Neural cell (in vitro differentiated cells): ENCODE results near the gene TSPAN18.

Experiments
- EP300 ChIP-seq: fragments of 450-650 bp; conservative IDR thresholded peaks from 2 replicates; pipeline ENCODE4 v1.6.1; 2014; ENCODE audit warnings: antibody characterized with exemption, mild to moderate bottlenecking, moderate library complexity; ENCODE audit not compliant: poor library complexity, severe bottlenecking
- EZH2 ChIP-seq: fragments of 200-600, 300-800 bp; shearing (Covaris generic), sonication (generic); IDR thresholded peaks from 2 replicates; pipeline ENCODE4 v1.6.1; 2014; ENCODE audit warnings: antibody characterized with exemption, low read length, borderline replicate concordance, mild to moderate bottlenecking; ENCODE audit not compliant: insufficient read depth, poor library complexity, severe bottlenecking
- MXI1 ChIP-seq: fragments of 450-650 bp; conservative IDR thresholded peaks from 2 replicates; pipeline ENCODE4 v1.6.1; 2014; ENCODE audit warnings: antibody characterized with exemption, mild to moderate bottlenecking; ENCODE audit not compliant: poor library complexity, severe bottlenecking
- POLR2AphosphoS5 ChIP-seq: IDR thresholded peaks from 2 replicates; pipeline ENCODE4 v1.6.1; 2012
- RAD21 ChIP-seq: fragments of 450-650 bp; conservative IDR thresholded peaks from 2 replicates; pipeline ENCODE4 v1.6.1; 2014; ENCODE audit warnings: antibody characterized with exemption, mild to moderate bottlenecking, moderate library complexity
- TAF1 ChIP-seq: IDR thresholded peaks from 2 replicates; pipeline ENCODE4 v1.6.1; 2012; ENCODE audit warnings: low read depth
- TF ChIP-seq, protein P1 (sequence below): fragments of 450-650 bp; IDR thresholded peaks from 2 replicates; pipeline ENCODE4 v1.5.1; 2014; ENCODE audit warnings: antibody characterized with exemption, mild to moderate bottlenecking, moderate library complexity; ENCODE audit not compliant: poor library complexity, severe bottlenecking
- TF ChIP-seq, protein P2 (sequence below): IDR thresholded peaks from 2 replicates; pipeline ENCODE4 v1.6.1; 2012; ENCODE audit warnings: borderline replicate concordance

DNA sequence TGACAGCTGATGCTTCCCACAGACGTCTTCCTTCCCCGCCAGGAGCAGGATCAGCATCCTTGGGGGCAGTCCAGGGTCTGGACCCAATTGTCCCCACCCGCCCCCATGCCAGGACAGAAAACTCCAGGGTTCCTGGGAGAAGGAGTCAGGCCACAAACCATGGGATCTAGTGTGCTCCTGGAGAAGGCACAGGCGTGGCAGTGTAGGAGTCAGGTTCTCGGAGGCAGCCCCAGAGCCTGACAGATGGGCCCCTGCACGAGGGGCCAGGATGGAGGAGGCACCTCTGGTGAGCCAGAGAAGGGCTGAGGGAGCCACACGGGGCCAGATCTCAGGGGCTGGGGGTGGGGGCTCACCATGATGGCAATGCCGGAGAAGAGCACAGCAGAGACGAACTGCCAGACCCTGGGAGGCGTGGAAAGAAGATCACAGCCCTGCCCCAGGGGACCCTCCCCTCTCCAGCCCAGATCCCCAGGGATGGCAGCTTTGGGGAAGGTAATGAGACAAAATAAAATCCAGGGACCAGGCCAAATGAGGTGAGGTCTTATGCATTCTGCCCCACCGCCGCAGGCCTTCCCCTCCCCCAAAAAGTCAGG, 210.3 kb downstream of the TSPAN18 start:
- TF ChIP-seq, protein P1, sequence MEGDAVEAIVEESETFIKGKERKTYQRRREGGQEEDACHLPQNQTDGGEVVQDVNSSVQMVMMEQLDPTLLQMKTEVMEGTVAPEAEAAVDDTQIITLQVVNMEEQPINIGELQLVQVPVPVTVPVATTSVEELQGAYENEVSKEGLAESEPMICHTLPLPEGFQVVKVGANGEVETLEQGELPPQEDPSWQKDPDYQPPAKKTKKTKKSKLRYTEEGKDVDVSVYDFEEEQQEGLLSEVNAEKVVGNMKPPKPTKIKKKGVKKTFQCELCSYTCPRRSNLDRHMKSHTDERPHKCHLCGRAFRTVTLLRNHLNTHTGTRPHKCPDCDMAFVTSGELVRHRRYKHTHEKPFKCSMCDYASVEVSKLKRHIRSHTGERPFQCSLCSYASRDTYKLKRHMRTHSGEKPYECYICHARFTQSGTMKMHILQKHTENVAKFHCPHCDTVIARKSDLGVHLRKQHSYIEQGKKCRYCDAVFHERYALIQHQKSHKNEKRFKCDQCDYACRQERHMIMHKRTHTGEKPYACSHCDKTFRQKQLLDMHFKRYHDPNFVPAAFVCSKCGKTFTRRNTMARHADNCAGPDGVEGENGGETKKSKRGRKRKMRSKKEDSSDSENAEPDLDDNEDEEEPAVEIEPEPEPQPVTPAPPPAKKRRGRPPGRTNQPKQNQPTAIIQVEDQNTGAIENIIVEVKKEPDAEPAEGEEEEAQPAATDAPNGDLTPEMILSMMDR, result no peak
- TF ChIP-seq EP300 (no peak), EZH2 (no peak), POLR2AphosphoS5 (no peak), TAF1 (no peak), RAD21 (no peak), MXI1 (no peak)
- TF ChIP-seq, protein P2, sequence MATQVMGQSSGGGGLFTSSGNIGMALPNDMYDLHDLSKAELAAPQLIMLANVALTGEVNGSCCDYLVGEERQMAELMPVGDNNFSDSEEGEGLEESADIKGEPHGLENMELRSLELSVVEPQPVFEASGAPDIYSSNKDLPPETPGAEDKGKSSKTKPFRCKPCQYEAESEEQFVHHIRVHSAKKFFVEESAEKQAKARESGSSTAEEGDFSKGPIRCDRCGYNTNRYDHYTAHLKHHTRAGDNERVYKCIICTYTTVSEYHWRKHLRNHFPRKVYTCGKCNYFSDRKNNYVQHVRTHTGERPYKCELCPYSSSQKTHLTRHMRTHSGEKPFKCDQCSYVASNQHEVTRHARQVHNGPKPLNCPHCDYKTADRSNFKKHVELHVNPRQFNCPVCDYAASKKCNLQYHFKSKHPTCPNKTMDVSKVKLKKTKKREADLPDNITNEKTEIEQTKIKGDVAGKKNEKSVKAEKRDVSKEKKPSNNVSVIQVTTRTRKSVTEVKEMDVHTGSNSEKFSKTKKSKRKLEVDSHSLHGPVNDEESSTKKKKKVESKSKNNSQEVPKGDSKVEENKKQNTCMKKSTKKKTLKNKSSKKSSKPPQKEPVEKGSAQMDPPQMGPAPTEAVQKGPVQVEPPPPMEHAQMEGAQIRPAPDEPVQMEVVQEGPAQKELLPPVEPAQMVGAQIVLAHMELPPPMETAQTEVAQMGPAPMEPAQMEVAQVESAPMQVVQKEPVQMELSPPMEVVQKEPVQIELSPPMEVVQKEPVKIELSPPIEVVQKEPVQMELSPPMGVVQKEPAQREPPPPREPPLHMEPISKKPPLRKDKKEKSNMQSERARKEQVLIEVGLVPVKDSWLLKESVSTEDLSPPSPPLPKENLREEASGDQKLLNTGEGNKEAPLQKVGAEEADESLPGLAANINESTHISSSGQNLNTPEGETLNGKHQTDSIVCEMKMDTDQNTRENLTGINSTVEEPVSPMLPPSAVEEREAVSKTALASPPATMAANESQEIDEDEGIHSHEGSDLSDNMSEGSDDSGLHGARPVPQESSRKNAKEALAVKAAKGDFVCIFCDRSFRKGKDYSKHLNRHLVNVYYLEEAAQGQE, result no peak
